Bronchial epithelial cell (primary cell): ENCODE data around the gene BLM. TPM values are rescaled to one million over a fixed set of nuclear protein-coding genes. Genes with fewer than 3 reads are reported as not detected.

Experiments
- DNase-seq: peaks from one replicate; pipeline ENCODE4 v3.0.0-alpha.2; 2010; ENCODE audit warnings: low read depth
- FAIRE-seq: peaks from 2 replicates; lab custom pipeline; 2011; peaks lifted over from hg19 to GRCh38; lab: Jason Lieb, UNC
- H3K27me3 ChIP-seq: 2 replicates; pipeline ENCODE4 v1.5.1; 2011; ENCODE audit warnings: low read length; ENCODE audit not compliant: control insufficient read depth, insufficient read depth
- H3K36me3 ChIP-seq: 2 replicates; pipeline ENCODE4 v1.5.1; 2011; ENCODE audit warnings: low read length; ENCODE audit not compliant: control insufficient read depth, insufficient read depth
- H3K4me3 ChIP-seq: 2 replicates; pipeline ENCODE4 v1.5.1; 2011; ENCODE audit warnings: mild to moderate bottlenecking, low read depth, low read length, control low read depth
- CTCF ChIP-seq: IDR thresholded peaks from 2 replicates; pipeline ENCODE4 v1.5.1; 2011; ENCODE audit warnings: mild to moderate bottlenecking, moderate library complexity, low read length, control low read depth, inconsistent platforms; ENCODE audit not compliant: insufficient read depth, severe bottlenecking
- total RNA-seq: library from RNA; depleted of rRNA; stranded (reverse); fragments of >200 nt; gene quantifications from 2 replicates; pipeline ENCODE4 v1.2.1, GENCODE V29; 2014

Gene BLM
- total RNA-seq, 1 donor from 2014 or later: 0.26 TPM

- no peaks in the 10 kb centered on the region for H3K27me3 ChIP-seq
- no peak for FAIRE-seq
- DNase-seq: no peak
- no peaks in the 10 kb centered on the region for H3K36me3 ChIP-seq
- no peak for TF ChIP-seq CTCF
- H3K4me3 ChIP-seq: no peak overlapping the region
These were observed 45.0 kb downstream of the BLM start for GRCh38 chr15:90762109-90762508.

- TF ChIP-seq CTCF: no peak
- FAIRE-seq (no peak), DNase-seq (no peak)
- Histone ChIP-seq H3K36me3 (no peaks in the 10 kb centered on the region), H3K27me3 (no peaks in the 10 kb centered on the region), H3K4me3 (no peak overlapping the region)
These were observed 46.4 kb downstream of the BLM start for GRCh38 chr15:90763366-90764099.

- Histone ChIP-seq H3K4me3 (no peak overlapping the region), H3K36me3 (no peaks in the 10 kb centered on the region), H3K27me3 (no peaks in the 10 kb centered on the region)
- DNase-seq (no peak), FAIRE-seq (no peak)
- TF ChIP-seq CTCF: no peak
These were observed 48.4 kb downstream of the BLM start for GRCh38 chr15:90765531-90765930.

- no peaks in the 10 kb centered on the region for H3K36me3 ChIP-seq
- no peak for FAIRE-seq
- no peaks in the 10 kb centered on the region for H3K27me3 ChIP-seq
- H3K4me3 ChIP-seq: no peak overlapping the region
- no peak for DNase-seq
- TF ChIP-seq CTCF: no peak
These were observed 48.8 kb downstream of the BLM start for GRCh38 chr15:90765966-90766365.

DNA sequence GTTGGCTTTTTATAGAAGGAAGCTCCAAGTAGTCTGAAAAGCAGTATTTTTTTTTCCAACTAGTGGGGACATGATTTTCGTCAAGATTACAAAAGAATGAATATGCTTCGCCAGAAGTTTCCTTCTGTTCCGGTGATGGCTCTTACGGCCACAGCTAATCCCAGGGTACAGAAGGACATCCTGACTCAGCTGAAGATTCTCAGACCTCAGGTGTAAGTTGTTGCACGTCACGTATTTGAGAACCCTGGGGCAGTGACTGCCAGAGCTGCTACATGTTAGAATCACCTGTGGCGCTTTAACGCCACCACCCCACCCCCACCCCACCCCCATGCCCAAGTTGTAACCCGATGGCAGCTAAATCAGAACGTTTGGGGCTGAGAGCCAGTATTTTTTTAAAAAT, 52.2 kb downstream of the BLM start:
- FAIRE-seq (no peak), DNase-seq (no peak)
- no peak for TF ChIP-seq CTCF
- Histone ChIP-seq H3K27me3 (no peaks in the 10 kb centered on the region), H3K4me3 (no peak overlapping the region), H3K36me3 (no peaks in the 10 kb centered on the region)

GRCh38 chr15:90773485-90773884, 56.3 kb downstream of the BLM start:
- no peak for TF ChIP-seq CTCF
- Histone ChIP-seq H3K4me3 (no peak overlapping the region), H3K36me3 (no peaks in the 10 kb centered on the region), H3K27me3 (no peaks in the 10 kb centered on the region)
- no peak for FAIRE-seq
- DNase-seq: no peak
